HEK293 (cell line): Measurements from ENCODE around the gene ADORA3.

Source experiments
- CTCF ChIP-seq: fragments of 450-650 bp; formaldehyde crosslinking; IDR thresholded peaks from 2 replicates; pipeline ENCODE4 v1.5.1; 2016; ENCODE audit warnings: missing biosample characterization, missing genetic modification characterization
- ZBTB7A ChIP-seq: fragments of 450-650 bp; formaldehyde crosslinking; IDR thresholded peaks from 2 replicates; pipeline ENCODE4 v1.5.1; 2016; ENCODE audit warnings: low read depth, missing biosample characterization, missing genetic modification characterization
- ZFP69B ChIP-seq: fragments of 450-650 bp; formaldehyde crosslinking; IDR thresholded peaks from 2 replicates; pipeline ENCODE4 v1.5.1; 2016; ENCODE audit warnings: missing biosample characterization, missing genetic modification characterization
- ZNF274 ChIP-seq, 2 experiments: fragments of 200-500 bp in 1 of 2; fragments of 450-650 bp in 1 of 2; sonication (Bioruptor generic) in 1 of 2; formaldehyde crosslinking in 1 of 2; IDR thresholded peaks; 2 replicates each; pipeline versions ENCODE4 v1.5.1 to v1.6.1; 2014 to 2016; ENCODE audit warnings: borderline replicate concordance in 1 of 2, inconsistent platforms in 1 of 2, low read length in 1 of 2, missing biosample characterization in 1 of 2, missing genetic modification characterization in 1 of 2

GRCh38 chr1:111499026-111499785, 4.2 kb downstream of the ADORA3 start:
- no peak for TF ChIP-seq CTCF
- TF ChIP-seq ZNF274 (IDR thresholded peaks at IDR 0.05; ENCODE audit: low read length): no peak
- TF ChIP-seq ZNF274 (tag by site-specific recombination; IDR thresholded peaks at IDR 0.05; ENCODE audit: borderline replicate concordance): no peak
- TF ChIP-seq ZFP69B: no peak
- TF ChIP-seq ZBTB7A (tag by site-specific recombination): no peak
